ENCODE measurements around the gene STX5.
A peak's percentile ranks its signal among the peaks of the same experiment; 100 is the strongest.

DNA sequence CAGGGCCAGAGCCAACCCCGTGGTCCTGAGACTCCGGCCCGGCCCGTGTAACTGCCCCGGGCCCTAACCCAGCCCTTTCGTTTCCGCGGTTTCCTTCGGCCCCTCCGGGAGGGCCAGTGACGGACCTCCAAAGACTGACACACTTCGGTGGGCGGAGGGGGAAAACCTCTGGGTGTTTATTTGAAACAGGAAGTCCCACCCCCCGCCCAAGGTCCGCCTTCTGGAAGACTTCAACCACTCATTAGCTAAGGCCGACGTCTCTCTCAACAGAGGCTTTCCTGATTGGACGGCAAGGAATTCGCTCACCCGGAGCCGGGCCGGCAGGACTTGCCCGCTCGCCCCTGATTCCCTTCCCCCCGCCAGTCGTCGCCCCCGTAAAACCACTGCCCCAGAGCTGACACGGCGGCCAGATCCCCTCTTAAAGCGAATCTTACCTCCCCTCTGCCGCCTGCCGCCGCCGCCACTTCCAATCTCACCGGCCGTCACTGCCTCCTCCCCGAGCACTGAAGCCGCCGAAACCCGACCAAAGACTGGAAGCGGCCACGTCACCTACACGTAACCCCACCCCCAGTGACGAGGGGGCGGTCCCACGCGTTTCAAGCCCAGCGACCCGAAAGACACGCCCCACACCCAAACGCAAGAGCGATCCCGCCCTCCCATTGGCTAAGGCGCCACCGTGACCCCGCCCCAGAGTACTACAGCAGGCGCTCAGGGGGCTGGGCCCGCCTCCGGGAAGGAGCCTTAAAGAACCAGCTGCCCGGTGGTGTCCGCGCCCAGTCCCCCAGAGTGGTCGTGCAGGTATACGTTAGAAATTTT is at the start of gene STX5:
- TF ChIP-seq, protein P1, sequence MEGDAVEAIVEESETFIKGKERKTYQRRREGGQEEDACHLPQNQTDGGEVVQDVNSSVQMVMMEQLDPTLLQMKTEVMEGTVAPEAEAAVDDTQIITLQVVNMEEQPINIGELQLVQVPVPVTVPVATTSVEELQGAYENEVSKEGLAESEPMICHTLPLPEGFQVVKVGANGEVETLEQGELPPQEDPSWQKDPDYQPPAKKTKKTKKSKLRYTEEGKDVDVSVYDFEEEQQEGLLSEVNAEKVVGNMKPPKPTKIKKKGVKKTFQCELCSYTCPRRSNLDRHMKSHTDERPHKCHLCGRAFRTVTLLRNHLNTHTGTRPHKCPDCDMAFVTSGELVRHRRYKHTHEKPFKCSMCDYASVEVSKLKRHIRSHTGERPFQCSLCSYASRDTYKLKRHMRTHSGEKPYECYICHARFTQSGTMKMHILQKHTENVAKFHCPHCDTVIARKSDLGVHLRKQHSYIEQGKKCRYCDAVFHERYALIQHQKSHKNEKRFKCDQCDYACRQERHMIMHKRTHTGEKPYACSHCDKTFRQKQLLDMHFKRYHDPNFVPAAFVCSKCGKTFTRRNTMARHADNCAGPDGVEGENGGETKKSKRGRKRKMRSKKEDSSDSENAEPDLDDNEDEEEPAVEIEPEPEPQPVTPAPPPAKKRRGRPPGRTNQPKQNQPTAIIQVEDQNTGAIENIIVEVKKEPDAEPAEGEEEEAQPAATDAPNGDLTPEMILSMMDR (IDR thresholded peaks at IDR 0.05): no peak
- peak; percentile 87 to 90 for TF ChIP-seq POLR2A (IDR thresholded peaks at IDR 0.05)
- no peak for TF ChIP-seq EP300 (IDR thresholded peaks at IDR 0.05)

All from sigmoid colon (tissue), 4 donors.